Gastroesophageal sphincter (tissue), 4 donors: ENCODE results near the gene CTNNA3. TPM values are rescaled to one million over a fixed set of nuclear protein-coding genes. Genes with fewer than 3 reads are reported as not detected.

Experiments used
- ATAC-seq: fragments of 150-250 bp; one replicate; pipeline ENCODE4 v1.9.1; 2016; ENCODE audit warnings: mild to moderate bottlenecking, moderate library complexity
- H3K27ac ChIP-seq, 4 donors: fragments of 200-600 bp; sonication (generic) in 3 of 4; 1 replicate in 3 of 4; 2 replicates in 1 of 4; pipeline ENCODE4 v1.5.1; 2016 to 2019
- H3K27me3 ChIP-seq: fragments of 200-600 bp; sonication (generic); one replicate; pipeline ENCODE4 v1.5.1; 2019
- H3K36me3 ChIP-seq, 2 donors: fragments of 200-600 bp; sonication (generic); one replicate each; pipeline ENCODE4 v1.5.1; 2019; ENCODE audit warnings: control low read depth in 1 of 2
- H3K4me1 ChIP-seq, 3 donors: fragments of 200-600 bp; sonication (generic); 1 replicate in 2 of 3; 2 replicates in 1 of 3; pipeline ENCODE4 v1.5.1; 2016 to 2019; ENCODE audit warnings: control low read depth in 2 of 3
- H3K4me3 ChIP-seq, 2 donors: fragments of 200-600 bp; sonication (generic); one replicate each; pipeline ENCODE4 v1.5.1; 2019; ENCODE audit warnings: mild to moderate bottlenecking in 1 of 2, moderate library complexity in 1 of 2
- H3K9me3 ChIP-seq, 3 donors: fragments of 200-600 bp; sonication (generic); one replicate each; pipeline ENCODE4 v1.5.1; 2017 to 2019; ENCODE audit warnings: control low read depth in 2 of 3
- EP300 ChIP-seq: sonication (generic); formaldehyde crosslinking; IDR thresholded peaks from one replicate; pipeline ENCODE4 v1.6.1; 2017; ENCODE audit warnings: antibody characterized with exemption, mild to moderate bottlenecking
- POLR2A ChIP-seq, 2 donors: fragments of 450-650 bp; IDR thresholded peaks; one replicate each; pipeline ENCODE4 v1.6.1; 2017; ENCODE audit warnings: antibody characterized with exemption in 2 of 2, mild to moderate bottlenecking in 2 of 2, moderate library complexity in 1 of 2
- POLR2AphosphoS5 ChIP-seq: sonication (generic); formaldehyde crosslinking; IDR thresholded peaks from one replicate; pipeline ENCODE4 v1.6.1; 2017; ENCODE audit warnings: antibody characterized with exemption
- WGBS, 2 donors: methylation state at CpG; one replicate each; pipeline ENCODE4 v1.1.5; 2018; ENCODE audit warnings: low coverage in 1 of 2; 5-methylcytosine and 5-hydroxymethylcytosine counted together
- total RNA-seq, 4 donors: library from RNA; depleted of rRNA; stranded (reverse); fragments of >200 nt; gene quantifications; one replicate each; pipeline ENCODE4 v1.1.0, GENCODE V29; 2016
- TF ChIP-seq, protein P1 (sequence below), 4 experiments: fragments of 200-600 bp in 2 of 4; fragments of 450-650 bp in 2 of 4; sonication (generic) in 1 of 4; IDR thresholded peaks; one replicate each; pipeline ENCODE4 v1.5.1; 2017 to 2019; ENCODE audit warnings: antibody characterized with exemption in 4 of 4, mild to moderate bottlenecking in 2 of 4, moderate library complexity in 2 of 4

CTNNA3 gene
- total RNA-seq, 4 donors from 2014 or later, result 5.1 to 22.0 (median 13.8) TPM

GRCh38 chr10:66886848-66887247 is 809.1 kb downstream of the CTNNA3 start:
- ATAC-seq, result no peak
- H3K36me3 ChIP-seq, result no peaks in the 10 kb centered on the region
- no peak for TF ChIP-seq POLR2AphosphoS5
- TF ChIP-seq EP300, result no peak
- TF ChIP-seq, protein P1, sequence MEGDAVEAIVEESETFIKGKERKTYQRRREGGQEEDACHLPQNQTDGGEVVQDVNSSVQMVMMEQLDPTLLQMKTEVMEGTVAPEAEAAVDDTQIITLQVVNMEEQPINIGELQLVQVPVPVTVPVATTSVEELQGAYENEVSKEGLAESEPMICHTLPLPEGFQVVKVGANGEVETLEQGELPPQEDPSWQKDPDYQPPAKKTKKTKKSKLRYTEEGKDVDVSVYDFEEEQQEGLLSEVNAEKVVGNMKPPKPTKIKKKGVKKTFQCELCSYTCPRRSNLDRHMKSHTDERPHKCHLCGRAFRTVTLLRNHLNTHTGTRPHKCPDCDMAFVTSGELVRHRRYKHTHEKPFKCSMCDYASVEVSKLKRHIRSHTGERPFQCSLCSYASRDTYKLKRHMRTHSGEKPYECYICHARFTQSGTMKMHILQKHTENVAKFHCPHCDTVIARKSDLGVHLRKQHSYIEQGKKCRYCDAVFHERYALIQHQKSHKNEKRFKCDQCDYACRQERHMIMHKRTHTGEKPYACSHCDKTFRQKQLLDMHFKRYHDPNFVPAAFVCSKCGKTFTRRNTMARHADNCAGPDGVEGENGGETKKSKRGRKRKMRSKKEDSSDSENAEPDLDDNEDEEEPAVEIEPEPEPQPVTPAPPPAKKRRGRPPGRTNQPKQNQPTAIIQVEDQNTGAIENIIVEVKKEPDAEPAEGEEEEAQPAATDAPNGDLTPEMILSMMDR (IDR thresholded peaks at IDR 0.05), result no peak
- TF ChIP-seq POLR2A (IDR thresholded peaks at IDR 0.05), result no peak

DNA sequence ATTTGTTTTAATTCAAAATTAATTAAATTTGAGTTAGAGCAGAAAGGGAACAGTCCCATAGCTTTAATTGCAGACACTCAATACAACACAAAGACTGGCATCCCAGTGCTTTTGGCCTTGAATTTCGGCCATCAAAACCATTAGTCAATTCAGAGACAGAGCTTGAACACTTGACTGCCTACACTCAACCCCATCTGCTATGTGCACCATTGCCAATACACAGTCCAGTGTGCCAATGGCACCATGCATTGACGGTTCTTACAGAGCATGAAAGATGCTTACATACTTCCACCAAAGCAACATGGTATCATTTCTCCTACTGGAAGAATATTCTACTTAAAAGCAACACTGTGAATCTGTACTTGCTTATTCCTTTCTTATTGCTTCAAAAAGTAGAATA is 813.7 kb downstream of the CTNNA3 start:
- TF ChIP-seq, protein P1 (IDR thresholded peaks at IDR 0.05), result no peak
- TF ChIP-seq POLR2AphosphoS5, result no peak
- no peak for TF ChIP-seq POLR2A (IDR thresholded peaks at IDR 0.05)
- TF ChIP-seq EP300, result no peak
- no peaks in the 10 kb centered on the region for H3K36me3 ChIP-seq
- ATAC-seq, result no peak
- H3K4me1 ChIP-seq, result no peaks in the 10 kb centered on the region
- H3K4me3 ChIP-seq, result no peak overlapping the region
- H3K27me3 ChIP-seq, result no peaks in the 10 kb centered on the region
- 75 to 80% methylated on average over 1 to 2 of the region's 2 CpGs for WGBS, 2 donors
- H3K27ac ChIP-seq, result no peak overlapping the region
- no peaks in the 10 kb centered on the region for H3K9me3 ChIP-seq

More at GRCh38 chr10:66886848-66887247, 809.1 kb downstream of the CTNNA3 start:
- Histone ChIP-seq H3K9me3 (no peaks in the 10 kb centered on the region), H3K4me1 (no peaks in the 10 kb centered on the region), H3K27me3 (no peaks in the 10 kb centered on the region), H3K4me3 (no peak overlapping the region), H3K27ac (no peak overlapping the region)

- no peaks in the 10 kb centered on the region for H3K36me3 ChIP-seq
- H3K27me3 ChIP-seq, result no peaks in the 10 kb centered on the region
- no peak for ATAC-seq
- H3K4me1 ChIP-seq, result no peaks in the 10 kb centered on the region
- no peak overlapping the region for H3K27ac ChIP-seq
- TF ChIP-seq EP300, result no peak
- TF ChIP-seq, protein P1 (IDR thresholded peaks at IDR 0.05), result no peak
- H3K9me3 ChIP-seq, result no peaks in the 10 kb centered on the region
- 85 to 90% methylated on average over 3 of the region's 3 CpGs for WGBS, 2 donors
- no peak overlapping the region for H3K4me3 ChIP-seq
These were observed 814.2 kb downstream of the CTNNA3 start for GRCh38 chr10:66881814-66882213.

- Histone ChIP-seq H3K4me3 (no peak overlapping the region), H3K4me1 (no peaks in the 10 kb centered on the region), H3K36me3 (no peaks in the 10 kb centered on the region), H3K27ac (no peak overlapping the region), H3K9me3 (no peaks in the 10 kb centered on the region), H3K27me3 (no peaks in the 10 kb centered on the region)
- WGBS, 2 donors, result 94 to 100% methylated on average over 1 to 2 of the region's 2 CpGs
- TF ChIP-seq EP300, result no peak
- TF ChIP-seq, protein P1 (IDR thresholded peaks at IDR 0.05), result no peak
- no peak for TF ChIP-seq POLR2AphosphoS5
- TF ChIP-seq POLR2A (IDR thresholded peaks at IDR 0.05), result no peak
- ATAC-seq, result no peak
These were observed 815.2 kb downstream of the CTNNA3 start for GRCh38 chr10:66880826-66881225.

- no peak for TF ChIP-seq POLR2A (IDR thresholded peaks at IDR 0.05)
- TF ChIP-seq, protein P1 (IDR thresholded peaks at IDR 0.05), result no peak
- no peak for TF ChIP-seq POLR2AphosphoS5
- no peak for TF ChIP-seq EP300
- WGBS, 2 donors, result 23 to 64% methylated on average over 1 of the region's 1 CpG
- Histone ChIP-seq H3K36me3 (no peaks in the 10 kb centered on the region), H3K27me3 (no peaks in the 10 kb centered on the region), H3K27ac (no peak overlapping the region), H3K4me1 (no peaks in the 10 kb centered on the region), H3K4me3 (no peak overlapping the region), H3K9me3 (no peaks in the 10 kb centered on the region)
- no peak for ATAC-seq
These were observed 815.7 kb downstream of the CTNNA3 start for GRCh38 chr10:66880292-66880691.
